T-helper 1 cell treated with Interleukin-12 subunit alpha and Interleukin-12 subunit beta and Interleukin-4 antibody, amounts not matched to agents 30 ng/mL and 1 ng/mL, for 36 hours (primary cell): Measurements from ENCODE around the gene TP53TG5. TPM values are rescaled to one million over a fixed set of nuclear protein-coding genes. Genes with fewer than 3 reads are reported as not detected.

Experiments used
- intact Hi-C: fragments of 100-400 bp; cut with micrococcal nuclease; formaldehyde crosslinking; loops from one replicate; pipeline ENCODE4 v1.15.1; 2024
- total RNA-seq: library from RNA; stranded (reverse); gene quantifications from 2 replicates; pipeline ENCODE4 v1.2.3, GENCODE V29; 2022

The TP53TG5 gene
- total RNA-seq = not detected in 2 replicates

DNA sequence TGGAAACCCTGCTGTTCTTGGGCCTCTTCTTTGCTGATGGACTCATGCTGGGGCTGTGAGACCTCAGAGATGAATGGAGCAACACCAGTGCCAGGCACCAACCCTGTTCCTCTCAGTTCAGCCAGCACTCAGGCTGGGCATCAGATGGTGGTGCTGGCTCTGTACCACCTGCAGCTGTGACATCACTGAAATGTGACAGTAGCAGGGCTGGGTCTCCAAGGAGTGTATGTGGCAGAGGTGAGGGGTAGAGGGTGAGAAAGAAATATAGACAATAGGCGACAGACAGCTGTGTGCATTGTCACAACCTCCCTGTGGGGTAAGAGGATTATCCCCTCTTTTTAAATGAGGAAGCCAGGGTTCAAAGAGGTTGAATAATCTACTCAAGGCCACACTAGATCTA lies at the start of gene TP53TG5:
TP53TG5 (minus strand) TSS at position 135 of the 400 bp plus-strand sequence; CDS start at position 46, 89 bp downstream.
- intact Hi-C loops = no loop called here

- intact Hi-C loops = no loop called here
Measured at GRCh38 chr20:45427236-45428149, 49.4 kb upstream of the TP53TG5 start.

DNA sequence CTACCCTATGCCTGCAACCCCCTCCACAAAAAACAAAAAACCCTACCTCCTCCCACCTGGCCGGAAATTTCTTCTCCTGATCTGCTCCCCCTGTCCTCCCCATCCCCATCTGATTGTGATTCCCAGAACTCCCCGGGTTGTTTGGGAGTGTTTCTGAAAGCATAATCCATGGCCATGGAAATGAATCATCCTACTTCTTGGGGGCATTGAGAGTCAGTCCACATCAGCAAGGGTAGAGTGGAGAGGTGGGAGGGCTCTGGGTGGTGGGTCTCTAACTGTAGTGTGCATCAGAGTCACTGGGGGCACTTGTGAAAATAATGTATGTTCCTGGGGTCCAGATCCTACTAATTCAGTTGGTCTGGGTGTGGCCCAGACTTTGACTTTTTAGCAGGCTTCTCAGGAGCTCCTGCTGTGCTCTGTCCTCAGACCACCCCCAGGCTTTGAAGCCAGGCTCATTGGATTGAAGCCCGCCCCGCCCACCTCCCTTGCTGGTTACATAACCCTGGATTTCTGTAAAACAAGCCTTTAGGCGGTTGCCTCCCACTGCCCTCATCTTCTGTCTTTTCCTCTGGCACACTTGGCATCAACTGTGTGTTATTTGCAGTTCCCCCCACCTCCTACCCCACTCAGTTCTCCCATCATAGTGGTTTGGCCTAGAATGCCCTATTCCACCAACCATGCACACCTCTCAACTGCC lies 48.3 kb upstream of the TP53TG5 start:
- intact Hi-C loops = no loop called here

DNA sequence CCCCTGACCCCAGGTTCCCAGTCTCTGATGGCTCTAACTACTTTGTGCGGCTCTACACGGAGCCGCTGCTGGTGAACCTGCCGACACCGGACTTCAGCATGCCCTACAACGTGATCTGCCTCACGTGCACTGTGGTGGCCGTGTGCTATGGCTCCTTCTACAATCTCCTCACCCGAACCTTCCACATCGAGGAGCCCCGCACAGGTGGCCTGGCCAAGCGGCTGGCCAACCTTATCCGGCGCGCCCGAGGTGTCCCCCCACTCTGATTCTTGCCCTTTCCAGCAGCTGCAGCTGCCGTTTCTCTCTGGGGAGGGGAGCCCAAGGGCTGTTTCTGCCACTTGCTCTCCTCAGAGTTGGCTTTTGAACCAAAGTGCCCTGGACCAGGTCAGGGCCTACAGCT lies 47.4 kb upstream of the TP53TG5 start:
- intact Hi-C loops = no loop called here

DNA sequence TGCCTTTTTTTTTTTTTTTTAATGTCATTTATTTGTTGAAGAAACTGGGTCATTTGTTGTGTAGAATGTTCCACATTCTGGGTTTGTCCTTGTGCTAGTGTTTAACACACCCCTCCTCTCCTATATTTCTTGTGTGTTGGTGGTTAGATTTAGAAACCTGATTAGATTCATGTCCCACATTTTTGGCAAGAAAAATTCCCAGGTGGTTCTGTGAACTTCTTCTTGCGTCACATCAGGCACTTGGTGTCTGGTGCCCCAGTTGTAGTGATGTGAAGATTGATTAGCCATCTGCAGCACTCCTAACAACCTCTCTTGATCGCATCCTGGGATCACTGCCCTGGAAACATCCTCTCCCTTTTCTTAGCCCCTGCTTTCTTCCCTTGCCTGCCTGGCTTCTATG lies 45.6 kb upstream of the TP53TG5 start:
- intact Hi-C loops = no loop called here

DNA sequence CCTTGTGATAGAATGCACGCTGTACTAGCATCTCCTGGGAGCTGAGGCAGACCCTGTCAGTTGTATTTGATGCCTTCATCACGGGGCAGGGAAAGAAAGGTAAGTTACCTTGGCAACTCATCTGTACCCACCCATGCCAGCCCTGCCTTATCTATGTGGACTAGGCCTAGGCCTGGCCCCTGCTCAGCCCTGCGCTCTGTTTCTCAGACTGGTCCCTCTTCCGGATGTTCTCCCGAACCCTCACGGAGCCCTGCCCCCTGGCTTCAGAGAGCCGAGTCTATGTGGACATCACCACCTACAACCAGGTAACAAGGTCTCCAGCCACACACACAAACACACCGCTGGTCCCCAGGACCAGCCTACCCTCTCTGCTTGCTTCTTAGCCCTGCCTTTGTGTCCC lies 42.0 kb upstream of the TP53TG5 start:
- intact Hi-C loops = no loop called here

DNA sequence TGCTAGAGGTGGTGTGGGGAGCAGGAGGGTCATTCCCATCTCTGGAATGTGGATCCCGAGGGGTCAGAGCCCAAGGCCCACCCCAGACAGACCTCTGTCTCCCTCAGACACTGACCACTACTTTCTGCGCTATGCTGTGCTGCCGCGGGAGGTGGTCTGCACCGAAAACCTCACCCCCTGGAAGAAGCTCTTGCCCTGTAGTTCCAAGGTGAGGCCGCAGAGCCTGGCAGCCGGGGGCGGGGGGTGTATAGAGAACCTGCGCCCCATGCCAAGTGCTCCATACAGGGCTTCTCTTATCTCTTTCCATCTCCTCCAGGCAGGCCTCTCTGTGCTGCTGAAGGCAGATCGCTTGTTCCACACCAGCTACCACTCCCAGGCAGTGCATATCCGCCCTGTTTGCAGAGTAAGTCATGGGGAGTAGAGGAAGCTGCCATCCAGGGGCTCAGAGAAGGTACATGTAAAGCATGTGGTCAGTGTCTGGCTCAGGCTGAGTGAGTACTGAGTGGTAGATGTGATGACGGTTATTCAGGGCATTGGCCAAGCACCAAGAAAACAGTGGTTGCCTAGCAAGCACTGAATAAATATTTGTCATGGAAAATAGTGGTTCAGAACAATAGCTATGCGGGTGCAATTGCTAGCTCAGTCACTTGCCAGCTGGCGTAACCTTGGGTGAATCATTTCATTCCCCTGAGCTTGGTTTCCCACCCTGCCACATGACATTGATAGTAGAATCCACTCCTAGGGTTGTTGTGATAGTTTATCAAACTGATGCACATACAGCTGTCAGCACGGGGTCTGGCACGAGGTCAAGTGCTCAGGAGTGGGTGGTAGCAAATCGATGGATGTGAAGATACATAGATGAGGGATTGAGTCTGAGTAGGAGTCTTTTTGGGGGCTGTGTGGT lies 41.3 kb upstream of the TP53TG5 start:
- intact Hi-C loops = loop anchor here (5.0 kb wide), 3 partner anchors 438 to 767 kb away; partner anchors contain the start of genes ACOT8, ADA and ZSWIM3

GRCh38 chr20:45416917-45417316 lies 38.8 kb upstream of the TP53TG5 start:
- intact Hi-C loops = loop anchor here (1.0 to 5.0 kb wide), 10 partner anchors 10 to 765 kb away; partner anchors contain the start of genes ACOT8, ADA, SYS1 and ZSWIM3

- intact Hi-C loops = loop anchor here (1.0 to 5.0 kb wide), 10 partner anchors 9 to 764 kb away; partner anchors contain the start of genes ACOT8, ADA, SYS1 and ZSWIM3
Measured at GRCh38 chr20:45415822-45416637, 37.9 kb upstream of the TP53TG5 start, which contains the start of gene PIGT. Gene PIGT, plus strand, starts transcription at chr20:45416141. Its CDS starts 16 bp downstream, at chr20:45416157.

DNA sequence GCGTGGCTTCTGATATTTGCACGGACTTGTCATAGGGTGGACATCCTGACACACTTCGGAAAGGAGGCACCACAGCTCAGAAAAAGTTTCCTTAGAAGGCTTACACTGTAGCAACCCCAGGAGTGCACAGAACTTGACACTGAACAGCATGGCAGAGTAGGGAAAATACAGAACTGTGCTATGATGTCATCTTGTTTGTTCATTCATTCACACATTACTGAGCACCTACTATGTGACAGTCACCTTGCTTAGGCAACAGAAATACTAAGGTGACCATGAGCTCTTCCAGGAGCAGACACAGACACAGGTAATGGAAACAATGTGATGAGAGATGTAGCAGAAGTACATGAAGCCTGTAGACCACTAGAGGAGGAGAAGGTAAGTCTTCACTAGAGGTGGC lies 35.4 kb upstream of the TP53TG5 start:
- intact Hi-C loops = no loop called here

GRCh38 chr20:45412653-45413052 lies 34.5 kb upstream of the TP53TG5 start:
- intact Hi-C loops = no loop called here

GRCh38 chr20:45410887-45411286 lies 32.8 kb upstream of the TP53TG5 start:
- intact Hi-C loops = no loop called here

DNA sequence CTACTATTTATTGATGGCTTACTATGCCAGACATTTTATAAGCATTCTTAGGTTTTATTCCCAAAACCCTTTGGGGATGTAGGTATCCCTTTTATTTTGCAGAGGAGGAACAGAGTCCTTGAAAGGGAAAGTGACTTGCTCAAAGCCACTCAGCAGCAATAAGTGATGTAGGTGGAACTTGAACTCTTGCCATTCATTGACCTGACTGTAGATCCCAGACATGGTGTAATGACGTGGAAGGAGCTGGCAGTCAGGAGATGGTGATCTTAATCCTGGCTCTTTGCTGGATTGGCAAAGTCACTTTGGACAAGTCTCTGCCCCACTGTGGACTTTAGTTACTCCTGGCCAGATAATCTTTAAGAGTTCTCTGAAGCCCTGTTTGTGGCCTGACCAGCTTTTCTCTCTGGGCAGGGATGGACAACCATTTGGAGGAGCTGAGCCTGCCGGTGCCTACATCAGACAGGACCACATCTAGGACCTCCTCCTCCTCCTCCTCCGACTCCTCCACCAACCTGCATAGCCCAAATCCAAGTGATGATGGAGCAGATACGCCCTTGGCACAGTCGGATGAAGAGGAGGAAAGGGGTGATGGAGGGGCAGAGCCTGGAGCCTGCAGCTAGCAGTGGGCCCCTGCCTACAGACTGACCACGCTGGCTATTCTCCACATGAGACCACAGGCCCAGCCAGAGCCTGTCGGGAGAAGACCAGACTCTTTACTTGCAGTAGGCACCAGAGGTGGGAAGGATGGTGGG lies 31.6 kb upstream of the TP53TG5 start:
- intact Hi-C loops = no loop called here

GRCh38 chr20:45408646-45409213 lies 30.6 kb upstream of the TP53TG5 start:
- intact Hi-C loops = no loop called here

DNA sequence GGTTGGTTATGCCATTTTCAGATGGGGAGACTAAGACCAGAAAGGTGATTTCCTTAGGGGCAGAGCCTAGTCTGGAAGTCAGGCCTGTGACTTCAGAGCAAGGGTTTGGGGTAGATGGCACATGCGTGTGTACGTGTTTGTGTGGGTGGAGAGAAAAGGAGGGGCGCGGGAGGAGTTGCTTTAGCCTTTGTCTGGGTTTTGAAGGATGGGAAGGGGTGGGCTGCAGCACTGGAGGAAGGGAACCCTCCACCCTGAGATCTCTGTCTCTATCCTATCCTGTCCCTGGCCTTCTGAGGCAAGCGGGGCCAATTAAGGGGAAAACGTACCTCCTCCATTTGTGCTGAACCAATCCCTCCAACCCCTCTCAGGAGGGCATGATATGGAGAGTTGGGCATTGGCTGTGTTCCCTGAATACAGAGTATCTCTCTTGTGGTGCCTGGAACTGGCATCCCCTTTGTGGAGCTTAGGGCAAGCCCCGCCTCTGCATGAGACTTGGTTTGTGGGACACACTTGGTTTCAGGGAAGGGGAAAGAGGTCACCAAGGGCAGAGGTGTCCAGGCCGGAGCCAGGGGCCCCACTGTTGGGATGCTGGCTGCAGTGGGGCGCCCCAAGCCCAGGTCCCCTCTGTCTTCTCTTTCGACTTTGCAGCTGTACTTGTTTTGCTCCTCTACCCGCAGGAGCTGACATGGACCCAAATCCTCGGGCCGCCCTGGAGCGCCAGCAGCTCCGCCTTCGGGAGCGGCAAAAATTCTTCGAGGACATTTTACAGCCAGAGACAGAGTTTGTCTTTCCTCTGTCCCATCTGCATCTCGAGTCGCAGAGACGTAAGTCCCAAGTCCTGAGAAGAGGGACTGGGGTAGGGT lies 29.9 kb upstream of the TP53TG5 start, which contains the start of gene DBNDD2:
DBNDD2 (plus strand) TSS at position 507 of the 863 bp plus-strand sequence; CDS start at position 686, 179 bp downstream.
- intact Hi-C loops = loop anchor here (1.0 to 2.0 kb wide), 4 partner anchors 8 to 89 kb away; partner anchors contain the start of genes PIGT and SYS1

DNA sequence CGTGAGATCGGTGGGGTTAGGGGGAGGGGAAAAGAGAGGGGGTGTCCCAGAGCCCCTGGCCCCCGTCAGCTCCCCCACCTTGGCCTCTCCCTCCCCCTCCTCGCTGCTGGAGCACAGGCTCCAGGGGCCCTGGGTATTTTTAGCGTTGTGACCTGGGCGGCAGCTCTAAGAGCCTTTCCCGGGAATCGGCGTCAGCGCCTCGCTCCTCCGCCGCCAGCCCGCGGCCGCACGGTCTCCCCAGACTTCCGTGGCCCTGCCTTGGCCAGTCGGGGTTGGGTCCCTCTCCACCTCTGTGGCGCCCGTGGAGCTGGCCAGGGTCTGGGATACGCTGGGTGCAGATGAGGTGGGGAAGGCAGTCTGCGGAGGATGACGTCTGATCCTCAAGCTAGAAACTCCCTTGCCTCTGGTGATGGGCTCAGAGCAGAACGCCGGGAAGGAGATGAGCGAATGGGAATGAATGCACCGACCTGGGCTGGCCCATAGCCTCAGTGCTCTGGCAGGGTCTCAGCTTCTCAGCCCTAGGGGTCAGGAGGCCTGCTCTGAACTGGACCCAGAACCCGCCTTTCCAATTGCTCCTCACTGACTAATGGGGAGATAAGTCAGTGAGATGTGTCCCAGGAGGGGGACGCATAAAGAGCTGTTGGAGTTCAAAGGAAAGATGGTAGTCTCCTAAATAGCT lies 29.1 kb upstream of the TP53TG5 start:
- intact Hi-C loops = loop anchor here (1.0 to 2.0 kb wide), 4 partner anchors 9 to 88 kb away; partner anchors contain the start of genes PIGT and SYS1
